Tibial nerve (tissue), 4 donors: ENCODE data around the gene IPO8. TPM values are rescaled to one million over a fixed set of nuclear protein-coding genes. Genes with fewer than 3 reads are reported as not detected.
A peak's percentile ranks its signal among the peaks of the same experiment; 100 is the strongest.

ENCODE experiments used
- DNase-seq, 2 donors: peaks; one replicate each; pipeline ENCODE4 v3.0.0-alpha.2; 2019; ENCODE audit warnings: low spot score in 2 of 2
- H3K27ac ChIP-seq, 4 donors: fragments of 200-600 bp; sonication (generic) in 3 of 4; one replicate each; pipeline ENCODE4 v1.5.1; 2017 to 2019; ENCODE audit warnings: mild to moderate bottlenecking in 1 of 4
- H3K27me3 ChIP-seq, 2 donors: fragments of 200-600 bp; sonication (generic) in 1 of 2; one replicate each; pipeline versions ENCODE4 v1.5.1 to v1.6.0; 2017 to 2019
- H3K36me3 ChIP-seq, 3 donors: fragments of 200-600 bp; sonication (generic); one replicate each; pipeline ENCODE4 v1.5.1; 2018 to 2019
- H3K4me1 ChIP-seq, 4 donors: fragments of 200-600 bp; sonication (generic) in 3 of 4; one replicate each; pipeline ENCODE4 v1.5.1; 2017 to 2019
- H3K4me3 ChIP-seq, 4 donors: fragments of 200-600 bp; sonication (generic) in 3 of 4; one replicate each; pipeline ENCODE4 v1.5.1; 2017 to 2019; ENCODE audit warnings: mild to moderate bottlenecking in 1 of 4, moderate library complexity in 1 of 4
- H3K9me3 ChIP-seq, 4 donors: fragments of 200-600 bp; sonication (generic) in 3 of 4; one replicate each; pipeline ENCODE4 v1.5.1; 2017 to 2019
- CTCF ChIP-seq, 5 experiments: fragments of 200-600 bp in 3 of 5; fragments of 450-650 bp in 2 of 5; sonication (generic) in 3 of 5; IDR thresholded peaks; one replicate each; pipeline ENCODE4 v1.5.1; 2016 to 2019; ENCODE audit warnings: antibody characterized with exemption in 5 of 5, mild to moderate bottlenecking in 3 of 5, moderate library complexity in 2 of 5
- EP300 ChIP-seq, 2 donors: sonication (generic); formaldehyde crosslinking; IDR thresholded peaks; one replicate each; pipeline ENCODE4 v1.6.1; 2017; ENCODE audit warnings: antibody characterized with exemption in 2 of 2, mild to moderate bottlenecking in 1 of 2
- POLR2A ChIP-seq, 2 donors: fragments of 450-650 bp; IDR thresholded peaks; one replicate each; pipeline ENCODE4 v1.6.1; 2017; ENCODE audit warnings: antibody characterized with exemption in 2 of 2, mild to moderate bottlenecking in 2 of 2, moderate library complexity in 2 of 2
- WGBS, 2 donors: methylation state at CpG; one replicate each; pipeline ENCODE4 v1.1.5; 2018; 5-methylcytosine and 5-hydroxymethylcytosine counted together
- total RNA-seq, 4 donors: library from RNA; depleted of rRNA; stranded (reverse); fragments of >200 nt; gene quantifications; one replicate each; pipeline ENCODE4 v1.1.0, GENCODE V29; 2016

IPO8 gene
- total RNA-seq, 4 donors from 2014 or later: 34.7 to 52.0 (median 42.9) TPM

DNA sequence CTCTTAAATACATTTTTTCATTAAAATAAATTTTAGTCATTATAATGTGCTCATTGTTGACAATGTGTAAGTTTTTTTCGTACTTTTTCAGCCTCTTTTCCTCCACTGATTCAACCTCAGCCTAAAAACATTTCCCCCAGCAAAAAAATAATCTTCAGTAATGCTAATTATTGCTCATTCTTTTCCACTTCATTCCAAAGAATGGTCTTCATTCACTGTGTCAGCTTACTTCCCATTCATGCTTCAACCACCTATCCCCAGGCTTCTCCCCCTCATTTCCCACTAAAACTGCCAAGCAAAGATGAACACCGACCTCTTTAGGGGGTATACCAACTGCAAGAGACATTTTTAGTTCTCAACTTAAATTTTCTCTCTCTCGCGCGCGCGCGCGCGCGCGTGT, 2.7 kb upstream of the IPO8 start:
- no peak for DNase-seq
- H3K4me3 ChIP-seq: no peak overlapping the region
- 83 to 89% methylated on average over 12 of the region's 12 CpGs for WGBS, 2 donors
- TF ChIP-seq POLR2A (IDR thresholded peaks at IDR 0.05) (no peak), EP300 (IDR thresholded peaks at IDR 0.05) (no peak), CTCF (IDR thresholded peaks at IDR 0.05) (no peak)
- no peak overlapping the region for H3K27ac ChIP-seq
- H3K9me3 ChIP-seq: no peaks in the 10 kb centered on the region
- no peaks in the 10 kb centered on the region for H3K36me3 ChIP-seq
- H3K27me3 ChIP-seq: no peaks in the 10 kb centered on the region
- H3K4me1 ChIP-seq: peaks cover 0 to 20% (median 11%) of the 10 kb centered on the region in 4 donors

GRCh38 chr12:30696943-30697342, 1.3 kb upstream of the IPO8 start:
- DNase-seq: no peak

DNA sequence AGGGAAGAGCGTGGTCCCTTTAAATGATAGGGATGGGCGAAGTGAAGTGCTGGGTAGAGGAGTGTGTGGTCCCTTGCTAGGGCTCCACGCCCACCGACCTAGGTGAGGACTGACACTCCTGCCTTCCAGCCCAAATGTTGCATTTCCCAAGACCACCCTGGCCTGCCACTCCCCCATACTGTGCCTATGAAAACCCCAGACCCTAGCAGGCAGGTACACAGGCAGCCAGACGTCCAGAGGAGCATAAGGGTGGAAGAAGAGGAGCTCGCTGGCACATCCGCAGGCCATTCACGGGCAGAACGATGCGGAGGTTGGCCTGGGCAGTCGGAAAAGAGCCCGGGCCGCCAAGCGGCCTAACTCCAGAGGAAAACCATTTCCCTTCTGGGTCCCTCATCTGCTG, 817 bp upstream of the IPO8 start:
- Histone ChIP-seq H3K36me3 (no peaks in the 10 kb centered on the region), H3K4me3 (peak overlapping the region in 2 of 4 donors; percentile 83 to 94), H3K4me1 (peaks cover 0 to 39% (median 14%) of the 10 kb centered on the region in 4 donors), H3K27ac (peak overlapping the region in 1 of 4 donors; percentile 86), H3K9me3 (no peaks in the 10 kb centered on the region), H3K27me3 (no peaks in the 10 kb centered on the region)
- no peak for TF ChIP-seq EP300 (IDR thresholded peaks at IDR 0.05)
- TF ChIP-seq CTCF (IDR thresholded peaks at IDR 0.05): no peak
- TF ChIP-seq POLR2A (IDR thresholded peaks at IDR 0.05): no peak
- no peak for DNase-seq
- WGBS, 2 donors: 83 to 87% methylated on average over 14 of the region's 14 CpGs

More at GRCh38 chr12:30696943-30697342, 1.3 kb upstream of the IPO8 start:
- H3K9me3 ChIP-seq: no peaks in the 10 kb centered on the region
- 84 to 86% methylated on average over 7 of the region's 7 CpGs for WGBS, 2 donors
- no peak overlapping the region for H3K27ac ChIP-seq
- no peak for TF ChIP-seq CTCF (IDR thresholded peaks at IDR 0.05)
- no peak for TF ChIP-seq POLR2A (IDR thresholded peaks at IDR 0.05)
- no peak for TF ChIP-seq EP300 (IDR thresholded peaks at IDR 0.05)
- no peaks in the 10 kb centered on the region for H3K27me3 ChIP-seq
- H3K36me3 ChIP-seq: no peaks in the 10 kb centered on the region
- peaks cover 0 to 34% (median 14%) of the 10 kb centered on the region in 4 donors for H3K4me1 ChIP-seq
- no peak overlapping the region for H3K4me3 ChIP-seq

DNA sequence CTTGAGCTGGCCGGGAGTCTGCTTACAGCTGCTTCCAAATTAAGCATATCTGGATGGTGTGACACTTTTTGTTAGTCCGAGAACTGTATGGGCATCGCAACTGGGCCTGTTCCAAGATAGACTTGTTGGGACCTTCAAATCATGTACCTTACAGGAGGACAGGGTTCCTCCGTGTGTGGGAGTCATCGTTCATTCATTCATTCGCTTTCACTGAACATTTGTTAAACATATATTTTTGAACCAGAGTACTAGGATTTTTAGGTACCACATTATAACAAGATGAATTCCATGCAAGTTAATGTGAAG, 387 bp upstream of the IPO8 start:
- Histone ChIP-seq H3K4me3 (peak overlapping the region; percentile 56 to 94 (median 78)), H3K27me3 (no peaks in the 10 kb centered on the region), H3K27ac (peak overlapping the region; percentile 55 to 92 (median 88)), H3K9me3 (no peaks in the 10 kb centered on the region), H3K4me1 (peaks cover 0 to 43% (median 18%) of the 10 kb centered on the region in 4 donors), H3K36me3 (no peaks in the 10 kb centered on the region)
- 12 to 17% methylated on average over 6 of the region's 6 CpGs for WGBS, 2 donors
- TF ChIP-seq POLR2A (IDR thresholded peaks at IDR 0.05): no peak
- no peak for TF ChIP-seq EP300 (IDR thresholded peaks at IDR 0.05)
- TF ChIP-seq CTCF (IDR thresholded peaks at IDR 0.05): no peak
- DNase-seq: no peak

DNA sequence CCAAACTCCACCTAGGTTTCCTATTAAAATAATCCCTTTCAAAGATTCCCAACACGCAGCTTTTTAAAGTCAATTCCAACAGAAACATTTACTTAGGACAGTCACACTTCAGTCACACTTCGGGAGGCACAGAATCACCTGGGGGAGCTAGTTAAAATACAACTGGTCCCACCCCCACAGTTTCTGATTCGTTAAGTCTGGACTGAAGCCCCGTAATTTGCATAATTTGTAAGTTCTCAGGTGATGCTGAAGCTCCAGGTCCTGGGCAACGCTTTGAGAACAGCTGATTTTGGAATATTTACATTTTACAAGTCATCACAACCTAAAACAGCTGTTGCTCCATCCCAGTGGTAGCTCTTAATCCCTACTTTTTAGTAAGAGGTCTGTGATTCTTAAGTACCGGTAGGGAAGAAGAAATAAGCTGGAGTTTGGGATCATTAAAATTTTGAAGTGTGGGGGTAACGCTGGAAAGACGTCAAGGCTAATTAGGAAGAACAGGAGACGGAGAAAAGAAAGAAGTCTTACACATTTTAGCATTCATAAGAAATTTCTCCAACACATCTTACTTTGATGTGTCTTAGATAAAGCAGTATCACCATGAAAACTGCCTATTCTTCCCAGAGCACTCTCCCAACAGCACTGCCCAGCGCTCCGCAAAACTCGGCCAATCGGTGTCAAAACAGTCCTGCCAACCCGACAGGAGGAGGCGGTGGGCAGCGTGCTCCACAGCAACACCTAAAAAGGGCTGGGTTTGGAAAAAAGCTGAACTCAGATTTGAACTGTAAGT, 1.1 kb downstream of the IPO8 start:
- Histone ChIP-seq H3K4me3 (peak overlapping the region; percentile 56 to 94 (median 78)), H3K9me3 (no peaks in the 10 kb centered on the region), H3K4me1 (peaks cover 0 to 45% (median 18%) of the 10 kb centered on the region in 4 donors), H3K27me3 (no peaks in the 10 kb centered on the region), H3K27ac (peak overlapping the region; percentile 55 to 92 (median 88)), H3K36me3 (no peaks in the 10 kb centered on the region)
- DNase-seq: peak in 1 of 2 donors; percentile 23
- 8 to 11% methylated on average over 16 of the region's 16 CpGs for WGBS, 2 donors
- TF ChIP-seq CTCF (IDR thresholded peaks at IDR 0.05): no peak
- TF ChIP-seq EP300 (IDR thresholded peaks at IDR 0.05): no peak
- TF ChIP-seq POLR2A (IDR thresholded peaks at IDR 0.05): no peak
